Mucosa of rectum (tissue), 2 donors: Measurements from ENCODE around the gene KIAA1217.
"Not testable (repeated sequence)": the region's sequence is repeated elsewhere in the genome, so short reads cannot be mapped to it uniquely, and the experiment has no call there.

Experiments
- H3K27ac ChIP-seq, 2 donors: one replicate each; pipeline ENCODE4 v1.7.0; 2013; ENCODE audit warnings: inconsistent platforms in 2 of 2, low read depth in 2 of 2, low read length in 2 of 2
- H3K27me3 ChIP-seq, 2 donors: one replicate each; pipeline ENCODE4 v1.7.0; 2013; ENCODE audit warnings: low read length in 2 of 2; ENCODE audit not compliant: control insufficient read depth in 2 of 2, insufficient read depth in 2 of 2
- H3K36me3 ChIP-seq, 2 donors: one replicate each; pipeline ENCODE4 v1.7.0; 2013; ENCODE audit warnings: low read length in 2 of 2; ENCODE audit not compliant: control insufficient read depth in 2 of 2, insufficient read depth in 2 of 2
- H3K4me1 ChIP-seq, 2 donors: one replicate each; pipeline ENCODE4 v1.7.0; 2013; ENCODE audit warnings: low read length in 2 of 2, mild to moderate bottlenecking in 1 of 2; ENCODE audit not compliant: control insufficient read depth in 2 of 2, insufficient read depth in 2 of 2
- H3K4me3 ChIP-seq, 2 donors: one replicate each; pipeline ENCODE4 v1.7.0; 2013; ENCODE audit warnings: low read length in 2 of 2
- H3K9ac ChIP-seq, 2 donors: one replicate each; pipeline ENCODE4 v1.7.0; 2013; ENCODE audit warnings: low read length in 2 of 2, low read depth in 1 of 2, mild to moderate bottlenecking in 1 of 2
- H3K9me3 ChIP-seq, 2 donors: one replicate each; pipeline ENCODE4 v1.7.0; 2013; ENCODE audit warnings: low read length in 2 of 2; ENCODE audit not compliant: control insufficient read depth in 2 of 2
- donor health status: healthy.
- donor health status: Normal muscosa, but diverticular disease.

KIAA1217 gene

GRCh38 chr10:24333736-24334135 lies 124.8 kb downstream of the KIAA1217 start:
- Histone ChIP-seq H3K27me3 (no peaks in the 10 kb centered on the region), H3K9ac (no peak overlapping the region), H3K4me3 (no peak overlapping the region), H3K36me3 (no peaks in the 10 kb centered on the region), H3K27ac (no peak overlapping the region), H3K4me1 (peaks cover 0 to 3% of the 10 kb centered on the region in 2 donors), H3K9me3 (no peaks in the 10 kb centered on the region)

GRCh38 chr10:24334279-24334939 lies 125.5 kb downstream of the KIAA1217 start:
- no peak overlapping the region for H3K9ac ChIP-seq
- H3K36me3 ChIP-seq: no peaks in the 10 kb centered on the region
- peaks cover 0 to 3% of the 10 kb centered on the region in 2 donors for H3K4me1 ChIP-seq
- H3K9me3 ChIP-seq: no peaks in the 10 kb centered on the region
- H3K27ac ChIP-seq: no peak overlapping the region
- H3K27me3 ChIP-seq: no peaks in the 10 kb centered on the region
- no peak overlapping the region for H3K4me3 ChIP-seq

- H3K27ac ChIP-seq, H3K4me3 ChIP-seq, H3K9ac ChIP-seq, H3K27me3 ChIP-seq, H3K36me3 ChIP-seq, H3K9me3 ChIP-seq, H3K4me1 ChIP-seq: not testable (repeated sequence)
Observed at GRCh38 chr10:24337723-24338122, 128.8 kb downstream of the KIAA1217 start.

- H3K9ac ChIP-seq: no peak overlapping the region
- H3K27me3 ChIP-seq: no peaks in the 10 kb centered on the region
- no peaks in the 10 kb centered on the region for H3K9me3 ChIP-seq
- no peak overlapping the region for H3K27ac ChIP-seq
- no peak overlapping the region for H3K4me3 ChIP-seq
- no peaks in the 10 kb centered on the region for H3K4me1 ChIP-seq
- H3K36me3 ChIP-seq: no peaks in the 10 kb centered on the region
Observed at GRCh38 chr10:24339387-24339786, 130.4 kb downstream of the KIAA1217 start.

GRCh38 chr10:24340446-24340845 lies 131.5 kb downstream of the KIAA1217 start:
- Histone ChIP-seq H3K9me3 (no peaks in the 10 kb centered on the region), H3K4me3 (no peak overlapping the region), H3K4me1 (no peaks in the 10 kb centered on the region), H3K27ac (no peak overlapping the region), H3K27me3 (no peaks in the 10 kb centered on the region), H3K36me3 (no peaks in the 10 kb centered on the region), H3K9ac (no peak overlapping the region)

- H3K4me3 ChIP-seq: no peak overlapping the region
- H3K27me3 ChIP-seq: no peaks in the 10 kb centered on the region
- no peaks in the 10 kb centered on the region for H3K36me3 ChIP-seq
- H3K9ac ChIP-seq: no peak overlapping the region
- no peak overlapping the region for H3K27ac ChIP-seq
- H3K9me3 ChIP-seq: no peaks in the 10 kb centered on the region
- H3K4me1 ChIP-seq: no peaks in the 10 kb centered on the region
Observed at GRCh38 chr10:24340883-24341282, 131.9 kb downstream of the KIAA1217 start.

- no peaks in the 10 kb centered on the region for H3K4me1 ChIP-seq
- H3K27ac ChIP-seq: no peak overlapping the region
- no peaks in the 10 kb centered on the region for H3K36me3 ChIP-seq
- H3K9me3 ChIP-seq: no peaks in the 10 kb centered on the region
- no peaks in the 10 kb centered on the region for H3K27me3 ChIP-seq
- H3K4me3 ChIP-seq: no peak overlapping the region
- no peak overlapping the region for H3K9ac ChIP-seq
Observed at GRCh38 chr10:24341371-24341770, 132.4 kb downstream of the KIAA1217 start.

GRCh38 chr10:24341897-24342296 lies 133.0 kb downstream of the KIAA1217 start:
- no peak overlapping the region for H3K4me3 ChIP-seq
- H3K9me3 ChIP-seq: no peaks in the 10 kb centered on the region
- H3K27ac ChIP-seq: no peak overlapping the region
- no peaks in the 10 kb centered on the region for H3K36me3 ChIP-seq
- H3K27me3 ChIP-seq: no peaks in the 10 kb centered on the region
- no peak overlapping the region for H3K9ac ChIP-seq
- no peaks in the 10 kb centered on the region for H3K4me1 ChIP-seq

- H3K4me1 ChIP-seq: no peaks in the 10 kb centered on the region
Observed at GRCh38 chr10:24343686-24344085, 134.7 kb downstream of the KIAA1217 start.

GRCh38 chr10:24344279-24344678 lies 135.3 kb downstream of the KIAA1217 start:
- H3K4me1 ChIP-seq: no peaks in the 10 kb centered on the region
- no peak overlapping the region for H3K27ac ChIP-seq
- no peaks in the 10 kb centered on the region for H3K9me3 ChIP-seq
- no peak overlapping the region for H3K4me3 ChIP-seq
- H3K9ac ChIP-seq: no peak overlapping the region
- no peaks in the 10 kb centered on the region for H3K36me3 ChIP-seq
- no peaks in the 10 kb centered on the region for H3K27me3 ChIP-seq

More at GRCh38 chr10:24343686-24344085, 134.7 kb downstream of the KIAA1217 start:
- Histone ChIP-seq H3K9me3 (no peaks in the 10 kb centered on the region), H3K36me3 (no peaks in the 10 kb centered on the region), H3K4me3 (no peak overlapping the region), H3K27me3 (no peaks in the 10 kb centered on the region), H3K9ac (no peak overlapping the region), H3K27ac (no peak overlapping the region)
